IMR-90 (cell line): Measurements from ENCODE around the gene YJU2.

Source experiments
- BHLHE40 ChIP-seq: fragments of 150-350 bp; IDR thresholded peaks from 2 replicates; pipeline ENCODE4 v1.6.1; 2016; ENCODE audit warnings: mild to moderate bottlenecking, low read depth, low read length
- NFE2L2 ChIP-seq: fragments of 150-350 bp; IDR thresholded peaks from 2 replicates; pipeline ENCODE4 v1.6.1; 2016; ENCODE audit warnings: low read depth, mild to moderate bottlenecking, low read length
- POLR2A ChIP-seq: IDR thresholded peaks from 2 replicates; pipeline ENCODE4 v1.6.1; 2012; ENCODE audit warnings: mild to moderate bottlenecking, low read depth, low read length
- RAD21 ChIP-seq: IDR thresholded peaks from 2 replicates; pipeline ENCODE4 v1.6.1; 2012; ENCODE audit warnings: low read length, improper control_type of control experiment
- SMC3 ChIP-seq: fragments of 150-350 bp; IDR thresholded peaks from 2 replicates; pipeline ENCODE4 v1.6.1; 2016; ENCODE audit warnings: low read depth, mild to moderate bottlenecking, antibody characterized with exemption, low read length, moderate library complexity
- TF ChIP-seq, protein P1 (sequence below): conservative IDR thresholded peaks from 2 replicates; pipeline ENCODE4 v1.5.1; 2012; ENCODE audit warnings: mild to moderate bottlenecking, low read depth, low read length, improper control_type of control experiment

DNA sequence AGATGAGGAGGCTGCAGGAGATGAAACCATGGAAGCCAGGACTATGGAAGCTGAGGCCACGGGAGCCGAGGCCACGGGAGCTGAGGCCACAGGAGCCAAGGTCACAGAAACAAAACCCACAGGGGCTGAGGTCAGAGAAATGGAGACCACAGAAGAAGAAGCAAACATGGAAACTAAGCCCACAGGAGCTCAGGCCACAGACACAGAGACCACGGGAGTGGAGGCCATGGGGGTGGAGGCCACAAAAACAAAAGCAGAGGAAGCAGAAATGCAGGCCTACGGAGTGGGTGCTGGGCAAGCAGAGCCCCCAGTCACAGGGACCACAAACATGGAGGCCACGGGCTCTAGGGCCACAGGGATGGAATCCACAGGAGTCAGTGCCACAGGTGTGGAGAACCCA lies 30.0 kb upstream of the YJU2 start:
- TF ChIP-seq, protein P1, sequence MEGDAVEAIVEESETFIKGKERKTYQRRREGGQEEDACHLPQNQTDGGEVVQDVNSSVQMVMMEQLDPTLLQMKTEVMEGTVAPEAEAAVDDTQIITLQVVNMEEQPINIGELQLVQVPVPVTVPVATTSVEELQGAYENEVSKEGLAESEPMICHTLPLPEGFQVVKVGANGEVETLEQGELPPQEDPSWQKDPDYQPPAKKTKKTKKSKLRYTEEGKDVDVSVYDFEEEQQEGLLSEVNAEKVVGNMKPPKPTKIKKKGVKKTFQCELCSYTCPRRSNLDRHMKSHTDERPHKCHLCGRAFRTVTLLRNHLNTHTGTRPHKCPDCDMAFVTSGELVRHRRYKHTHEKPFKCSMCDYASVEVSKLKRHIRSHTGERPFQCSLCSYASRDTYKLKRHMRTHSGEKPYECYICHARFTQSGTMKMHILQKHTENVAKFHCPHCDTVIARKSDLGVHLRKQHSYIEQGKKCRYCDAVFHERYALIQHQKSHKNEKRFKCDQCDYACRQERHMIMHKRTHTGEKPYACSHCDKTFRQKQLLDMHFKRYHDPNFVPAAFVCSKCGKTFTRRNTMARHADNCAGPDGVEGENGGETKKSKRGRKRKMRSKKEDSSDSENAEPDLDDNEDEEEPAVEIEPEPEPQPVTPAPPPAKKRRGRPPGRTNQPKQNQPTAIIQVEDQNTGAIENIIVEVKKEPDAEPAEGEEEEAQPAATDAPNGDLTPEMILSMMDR = no peak
- TF ChIP-seq POLR2A = no peak
- no peak for TF ChIP-seq SMC3
- no peak for TF ChIP-seq BHLHE40
- TF ChIP-seq NFE2L2 = no peak
- no peak for TF ChIP-seq RAD21
